H1 (cell line): ENCODE measurements around the gene ETS1. TPM values are rescaled to one million over a fixed set of nuclear protein-coding genes. Genes with fewer than 3 reads are reported as not detected.

ENCODE experiments used
- CTCF ChIA-PET: fragments of 300-600 bp; sonication (Branson Sonifier 250); formaldehyde crosslinking; loops from one replicate; lab custom pipeline; 2021; ENCODE audit not compliant: partially characterized antibody; lab: Charles Lee
- POLR2A ChIA-PET: fragments of 300-600 bp; sonication (Branson Sonifier 250); formaldehyde crosslinking; loops from one replicate; lab custom pipeline; 2021; ENCODE audit warnings: inconsistent platforms; ENCODE audit not compliant: partially characterized antibody; lab: Charles Lee
- DNase-seq, 2 experiments: peaks; one replicate each; pipeline versions ENCODE4 v3.0.0 to v3.0.0-alpha.2; 2010 to 2022; ENCODE audit warnings: low spot score in 2 of 2, low read depth in 1 of 2, mixed read lengths in 1 of 2
- FAIRE-seq: peaks from 2 replicates; lab custom pipeline; 2011; peaks lifted over from hg19 to GRCh38; lab: Jason Lieb, UNC
- H2AFZ ChIP-seq: 2 replicates; pipeline ENCODE4 v1.8.1; 2012; ENCODE audit warnings: low read length, inconsistent platforms
- H2AK5ac ChIP-seq: 2 replicates; pipeline ENCODE4 v1.6.1; 2013; ENCODE audit warnings: low read depth, low read length
- H2BK120ac ChIP-seq: replicated peaks from 2 replicates; pipeline ENCODE3; 2013; ENCODE audit warnings: low read depth, low read length, inconsistent platforms
- H2BK12ac ChIP-seq: 2 replicates; pipeline ENCODE4 v1.6.1; 2013; ENCODE audit warnings: low read depth, low read length
- H2BK15ac ChIP-seq: 2 replicates; pipeline ENCODE4 v1.6.1; 2013; ENCODE audit warnings: low read length
- H2BK20ac ChIP-seq: 2 replicates; pipeline ENCODE4 v1.6.1; 2013; ENCODE audit warnings: low read length
- H2BK5ac ChIP-seq: 2 replicates; pipeline ENCODE4 v1.6.1; 2013; ENCODE audit warnings: low read depth, low read length
- H3K14ac ChIP-seq: 2 replicates; pipeline ENCODE4 v1.6.1; 2013; ENCODE audit warnings: inconsistent platforms; ENCODE audit not compliant: insufficient read length
- H3K18ac ChIP-seq: 2 replicates; pipeline ENCODE4 v1.6.1; 2013; ENCODE audit warnings: low read length; ENCODE audit errors: extremely low read depth
- H3K23ac ChIP-seq: 2 replicates; pipeline ENCODE4 v1.6.1; 2013; ENCODE audit warnings: inconsistent platforms; ENCODE audit not compliant: insufficient read length
- H3K23me2 ChIP-seq: 2 replicates; pipeline ENCODE4 v1.6.1; 2013; ENCODE audit warnings: low read depth, low read length
- H3K27ac ChIP-seq: 2 replicates; pipeline ENCODE4 v1.6.1; 2011; ENCODE audit warnings: low read depth, low read length, inconsistent platforms
- H3K27me3 ChIP-seq, 4 experiments: replicated peaks in 1 of 4; 1 replicate in 1 of 4; 2 replicates in 3 of 4; pipeline versions ENCODE4 v1.6.1 to v1.8.1; 2011 to 2013; ENCODE audit warnings: low read length in 3 of 4, mild to moderate bottlenecking in 3 of 4, inconsistent platforms in 2 of 4, mixed read lengths in 2 of 4, moderate library complexity in 1 of 4; ENCODE audit not compliant: control insufficient read depth in 3 of 4, insufficient read depth in 3 of 4; ENCODE audit errors: extremely low read depth in 1 of 4
- H3K36me3 ChIP-seq, 4 experiments: 2 replicates each; pipeline versions ENCODE4 v1.6.1 to v1.8.1; 2011 to 2013; ENCODE audit warnings: mild to moderate bottlenecking in 4 of 4, low read length in 3 of 4, moderate library complexity in 2 of 4, control low read depth in 1 of 4, inconsistent platforms in 1 of 4; ENCODE audit not compliant: insufficient read depth in 4 of 4, control insufficient read depth in 2 of 4
- H3K4ac ChIP-seq: replicated peaks from 2 replicates; pipeline ENCODE3; 2013; ENCODE audit warnings: low read length, low read depth, mixed read lengths, inconsistent platforms; ENCODE audit not compliant: insufficient read length
- H3K4me1 ChIP-seq, 4 experiments: replicated peaks in 1 of 4; 1 replicate in 1 of 4; 2 replicates in 3 of 4; pipeline versions ENCODE4 v1.6.1 to v1.8.1; 2011 to 2013; ENCODE audit warnings: low read length in 3 of 4, inconsistent platforms in 2 of 4, mixed read lengths in 1 of 4; ENCODE audit not compliant: insufficient read depth in 4 of 4, control insufficient read depth in 3 of 4
- H3K4me2 ChIP-seq, 2 experiments: 2 replicates each; pipeline versions ENCODE4 v1.6.1 to v1.8.1; 2011 to 2013; ENCODE audit warnings: low read depth in 2 of 2, low read length in 2 of 2, control low read depth in 1 of 2, inconsistent platforms in 1 of 2, mild to moderate bottlenecking in 1 of 2; ENCODE audit not compliant: insufficient read depth in 1 of 2
- H3K4me3 ChIP-seq, 4 experiments: fragments of 200-600, 300-600 bp in 1 of 4; sonication (generic), shearing (Covaris generic), sonication (Bioruptor Twin) in 1 of 4; 2 replicates each; pipeline versions ENCODE4 v1.5.1 to v1.8.1; 2011 to 2016; ENCODE audit warnings: low read length in 4 of 4, low read depth in 3 of 4, control low read depth in 2 of 4, inconsistent platforms in 2 of 4, mild to moderate bottlenecking in 2 of 4, mixed read lengths in 1 of 4, moderate library complexity in 1 of 4; ENCODE audit not compliant: insufficient read depth in 2 of 4; ENCODE audit errors: extremely low read depth in 1 of 4
- H3K56ac ChIP-seq: replicated peaks from 2 replicates; pipeline ENCODE3; 2013; ENCODE audit warnings: low read depth, mild to moderate bottlenecking, mixed read lengths, low read length, inconsistent platforms; ENCODE audit not compliant: insufficient read length
- H3K79me1 ChIP-seq: 2 replicates; pipeline ENCODE4 v1.6.1; 2013; ENCODE audit warnings: low read depth, low read length, control low read depth
- H3K79me2 ChIP-seq, 2 experiments: 2 replicates each; pipeline versions ENCODE4 v1.6.1 to v1.8.1; 2012 to 2013; ENCODE audit warnings: low read length in 2 of 2, mild to moderate bottlenecking in 2 of 2, inconsistent platforms in 1 of 2; ENCODE audit not compliant: insufficient read depth in 2 of 2, control insufficient read depth in 1 of 2
- H3K9ac ChIP-seq, 4 experiments: replicated peaks in 1 of 4; 1 replicate in 1 of 4; 2 replicates in 3 of 4; pipeline versions ENCODE4 v1.6.1 to v1.8.1; 2011 to 2013; ENCODE audit warnings: low read depth in 3 of 4, low read length in 3 of 4, control low read depth in 2 of 4, mild to moderate bottlenecking in 2 of 4, moderate library complexity in 2 of 4, inconsistent platforms in 1 of 4; ENCODE audit errors: extremely low read depth in 1 of 4
- H3K9me3 ChIP-seq, 2 experiments: 2 replicates each; pipeline versions ENCODE4 v1.6.1 to v1.8.1; 2012 to 2013; ENCODE audit warnings: mild to moderate bottlenecking in 2 of 2, moderate library complexity in 2 of 2, control low read depth in 1 of 2, inconsistent platforms in 1 of 2, low read depth in 1 of 2, low read length in 1 of 2, mixed read lengths in 1 of 2; ENCODE audit not compliant: insufficient read depth in 2 of 2
- H4K20me1 ChIP-seq, 2 experiments: replicated peaks in 1 of 2; 2 replicates each; pipeline versions ENCODE3 to v1.8.1; 2011 to 2013; ENCODE audit warnings: inconsistent platforms in 2 of 2, low read length in 2 of 2, mild to moderate bottlenecking in 1 of 2; ENCODE audit not compliant: insufficient read depth in 2 of 2, control insufficient read depth in 1 of 2
- H4K5ac ChIP-seq: 2 replicates; pipeline ENCODE4 v1.6.1; 2013; ENCODE audit warnings: low read length, low read depth, mixed read lengths, inconsistent platforms; ENCODE audit not compliant: insufficient read length
- H4K8ac ChIP-seq: 2 replicates; pipeline ENCODE4 v1.8.0; 2013; ENCODE audit warnings: mild to moderate bottlenecking, moderate library complexity, low read length, inconsistent platforms; ENCODE audit not compliant: insufficient read depth; ENCODE audit errors: extremely low read depth
- H4K91ac ChIP-seq: replicated peaks from 2 replicates; pipeline ENCODE3; 2013; ENCODE audit warnings: low read length, mixed read lengths, inconsistent platforms; ENCODE audit not compliant: insufficient read length
- CBX8 ChIP-seq: fragments of 300-800, 300-1000 bp; sonication (generic); IDR thresholded peaks from 2 replicates; pipeline ENCODE4 v1.7.1; 2016; ENCODE audit warnings: low read depth, low read length, borderline replicate concordance
- CHD1 ChIP-seq: IDR thresholded peaks from 2 replicates; pipeline ENCODE4 v1.6.1; 2012; ENCODE audit warnings: low read depth, low read length, improper control_type of control experiment
- EP300 ChIP-seq, 2 experiments: IDR thresholded peaks; 1 replicate in 1 of 2; 2 replicates in 1 of 2; pipeline ENCODE4 v1.6.1; 2011 to 2012; ENCODE audit warnings: low read depth in 2 of 2, low read length in 2 of 2, mild to moderate bottlenecking in 2 of 2, borderline replicate concordance in 1 of 2, inconsistent platforms in 1 of 2, moderate library complexity in 1 of 2
- JUN ChIP-seq: IDR thresholded peaks from 2 replicates; pipeline ENCODE4 v1.6.1; 2011; ENCODE audit warnings: low read depth, mild to moderate bottlenecking, improper control_type of control experiment, low read length
- JUND ChIP-seq: IDR thresholded peaks from 2 replicates; pipeline ENCODE4 v1.6.1; 2011; ENCODE audit warnings: mild to moderate bottlenecking, improper control_type of control experiment, low read length
- MAFK ChIP-seq: IDR thresholded peaks from 2 replicates; pipeline ENCODE4 v1.6.1; 2012; ENCODE audit warnings: low read depth, mild to moderate bottlenecking, improper control_type of control experiment, low read length
- MAX ChIP-seq: IDR thresholded peaks from 2 replicates; pipeline ENCODE4 v1.6.1; 2012; ENCODE audit warnings: inconsistent platforms
- RAD21 ChIP-seq, 2 experiments: IDR thresholded peaks in 1 of 2; conservative IDR thresholded peaks in 1 of 2; 2 replicates each; pipeline ENCODE4 v1.6.1; 2011; ENCODE audit warnings: low read depth in 2 of 2, low read length in 2 of 2, improper control_type of control experiment in 1 of 2, inconsistent platforms in 1 of 2, mild to moderate bottlenecking in 1 of 2, moderate library complexity in 1 of 2
- SAP30 ChIP-seq: fragments of 300-600 bp; sonication (generic); IDR thresholded peaks from 2 replicates; pipeline ENCODE4 v1.7.1; 2012; ENCODE audit warnings: low read length, moderate library complexity, mild to moderate bottlenecking, inconsistent platforms; ENCODE audit not compliant: insufficient read depth, insufficient replicate concordance
- SIN3A ChIP-seq, 2 experiments: IDR thresholded peaks in 1 of 2; conservative IDR thresholded peaks in 1 of 2; 2 replicates each; pipeline ENCODE4 v1.6.1; 2011 to 2012; ENCODE audit warnings: low read length in 2 of 2, improper control_type of control experiment in 1 of 2, low read depth in 1 of 2, mild to moderate bottlenecking in 1 of 2
- SP2 ChIP-seq: IDR thresholded peaks from 2 replicates; pipeline ENCODE4 v1.6.1; 2012; ENCODE audit warnings: mild to moderate bottlenecking, low read length, inconsistent platforms
- SUZ12 ChIP-seq: fragments of 200-600 bp; sonication (generic); IDR thresholded peaks from 2 replicates; pipeline ENCODE4 v1.6.1; 2012; ENCODE audit warnings: mild to moderate bottlenecking, inconsistent platforms, low read length, moderate library complexity, mixed read lengths
- TCF12 ChIP-seq: IDR thresholded peaks from 2 replicates; pipeline ENCODE4 v1.6.1; 2011; ENCODE audit warnings: low read depth, mild to moderate bottlenecking, low read length
- WGBS, 2 experiments: shearing (Covaris generic) in 1 of 2; methylation state at CpG; one replicate each; pipeline versions ENCODE4 v1.1.6 to v1.1.7; 2013 to 2015; ENCODE audit warnings: low lambda C conversion rate in 2 of 2, mixed read lengths in 2 of 2, inconsistent platforms in 1 of 2, low coverage in 1 of 2, missing lambda C conversion rate in 1 of 2; ENCODE audit not compliant: insufficient replicate concordance in 2 of 2, insufficient coverage in 1 of 2, insufficient read length in 1 of 2; ENCODE audit errors: extremely low coverage in 1 of 2, missing lambda C conversion rate in 1 of 2; 5-methylcytosine and 5-hydroxymethylcytosine counted together
- polyA plus RNA-seq, 7 experiments: library from polyadenylated mRNA; depleted of rRNA in 3 of 7; stranded (reverse) in 5 of 7; unstranded in 2 of 7; fragments of >200 nt in 5 of 7; fragments of 200-250 nt in 2 of 7; gene quantifications; 1 replicate in 5 of 7; 2 replicates in 1 of 7; 4 replicates in 1 of 7; pipeline versions ENCODE4 v1.2.1 to v1.2.3, GENCODE V29; 2011 to 2013; ENCODE audit warnings: missing spikeins in 2 of 7, mixed read lengths in 2 of 7
- total RNA-seq: library from RNA; stranded (reverse); fragmentation: NEBNext Ultra II Directional; extraction: Animal tissue kit (Norgen Biotek cat#: 25700); gene quantifications from 2 replicates; pipeline ENCODE4 v1.2.1, GENCODE V29; 2021

ETS1 gene
- total and polyA plus RNA-seq, 2 of the 8 experiments (the other 6 are each of a cell fraction or from before 2014, with no cell fraction given): 10.0 to 35.3 TPM

GRCh38 chr11:128409476-128409875, 177.9 kb downstream of the ETS1 start:
- no peak overlapping the region for H3K4ac ChIP-seq
- no peak overlapping the region for H3K14ac ChIP-seq
- CTCF ChIA-PET: interaction anchor here (0.7 to 2.2 kb wide), 6 partner anchors 8 to 227 kb away, joined by 3 to 5 read pairs (median 3); no protein-coding TSS in a partner anchor
- no peak overlapping the region for H3K27ac ChIP-seq
- H2BK120ac ChIP-seq: no peak overlapping the region
- H3K4me3 ChIP-seq: no peak overlapping the region
- no peaks in the 10 kb centered on the region for H3K79me2 ChIP-seq
- POLR2A ChIA-PET: no interaction called here
- H2BK5ac ChIP-seq: no peak overlapping the region
- no peak overlapping the region for H2BK12ac ChIP-seq
- H3K23me2 ChIP-seq: no peaks in the 10 kb centered on the region
- no peak overlapping the region for H3K4me2 ChIP-seq
- no peaks in the 10 kb centered on the region for H3K27me3 ChIP-seq
- 91% methylated on average over 2 of the region's 2 CpGs; no CpG with 5 or more reads in 1 of the 2 experiments for WGBS, 2 experiments
- H3K56ac ChIP-seq: no peak overlapping the region
- no peak overlapping the region for H2AFZ ChIP-seq
- FAIRE-seq: no peak
- no peak overlapping the region for H2AK5ac ChIP-seq
- no peak overlapping the region for H3K18ac ChIP-seq
- no peak overlapping the region for H3K9ac ChIP-seq
- no peaks in the 10 kb centered on the region for H3K36me3 ChIP-seq
- no peak overlapping the region for H4K5ac ChIP-seq
- H3K4me1 ChIP-seq: no peaks in the 10 kb centered on the region
- H4K91ac ChIP-seq: no peak overlapping the region
- no peak overlapping the region for H3K23ac ChIP-seq
- no peak overlapping the region for H2BK20ac ChIP-seq
- H3K9me3 ChIP-seq: no peaks in the 10 kb centered on the region
- no peaks in the 10 kb centered on the region for H3K79me1 ChIP-seq
- DNase-seq: no peak
- H2BK15ac ChIP-seq: no peak overlapping the region
- H4K8ac ChIP-seq: no peak overlapping the region
- no peaks in the 10 kb centered on the region for H4K20me1 ChIP-seq
- TF ChIP-seq CHD1 (no peak), CBX8 (no peak), SUZ12 (no peak), JUN (no peak), MAFK (no peak), SIN3A (conservative IDR thresholded peaks at IDR 0.05 in 1 of 2, IDR thresholded peaks at IDR 0.05 in 1 of 2; ENCODE audit: low read depth in 1 of 2, low read length in 2 of 2) (no peak), SAP30 (no peak), EP300 (IDR thresholded peaks at IDR 0.05; ENCODE audit: borderline replicate concordance in 1 of 2, low read depth in 2 of 2, low read length in 2 of 2) (no peak), RAD21 (IDR thresholded peaks at IDR 0.05 in 1 of 2, conservative IDR thresholded peaks at IDR 0.05 in 1 of 2; ENCODE audit: low read depth in 2 of 2, low read length in 2 of 2) (no peak), JUND (no peak), SP2 (no peak), MAX (no peak), TCF12 (no peak)
